H1 (cell line): ENCODE data around the gene WSCD2. TPM values are rescaled to one million over a fixed set of nuclear protein-coding genes. Genes with fewer than 3 reads are reported as not detected.

ENCODE experiments used
- FOSL1 ChIP-seq: IDR thresholded peaks from 2 replicates; pipeline ENCODE4 v1.6.1; 2011; ENCODE audit warnings: mild to moderate bottlenecking, low read depth, low read length, moderate library complexity; ENCODE audit not compliant: insufficient read depth
- RBBP5 ChIP-seq: IDR thresholded peaks from 2 replicates; pipeline ENCODE4 v1.7.1; 2012; ENCODE audit warnings: low read depth, mild to moderate bottlenecking, inconsistent platforms, low read length, moderate library complexity, borderline replicate concordance
- RNF2 ChIP-seq: fragments of 200-900, 300-1000 bp; sonication (generic); IDR thresholded peaks from 2 replicates; pipeline ENCODE4 v1.7.1; 2016; ENCODE audit warnings: borderline replicate concordance, low read depth, mild to moderate bottlenecking, antibody characterized with exemption, low read length; ENCODE audit not compliant: poor library complexity, severe bottlenecking; ENCODE audit errors: missing control alignments
- TCF12 ChIP-seq: IDR thresholded peaks from 2 replicates; pipeline ENCODE4 v1.6.1; 2011; ENCODE audit warnings: low read depth, mild to moderate bottlenecking, low read length
- YY1 ChIP-seq: IDR thresholded peaks from 2 replicates; pipeline ENCODE4 v1.6.1; 2011; ENCODE audit warnings: low read depth, mild to moderate bottlenecking, low read length
- polyA plus RNA-seq, 7 experiments: library from polyadenylated mRNA; depleted of rRNA in 3 of 7; stranded (reverse) in 5 of 7; unstranded in 2 of 7; fragments of >200 nt in 5 of 7; fragments of 200-250 nt in 2 of 7; gene quantifications; 1 replicate in 5 of 7; 2 replicates in 1 of 7; 4 replicates in 1 of 7; pipeline versions ENCODE4 v1.2.1 to v1.2.3, GENCODE V29; 2011 to 2013; ENCODE audit warnings: missing spikeins in 2 of 7, mixed read lengths in 2 of 7
- total RNA-seq: library from RNA; stranded (reverse); fragmentation: NEBNext Ultra II Directional; extraction: Animal tissue kit (Norgen Biotek cat#: 25700); gene quantifications from 2 replicates; pipeline ENCODE4 v1.2.1, GENCODE V29; 2021

Gene WSCD2
- total and polyA plus RNA-seq, 2 of the 8 experiments (the other 6 are each of a cell fraction or from before 2014, with no cell fraction given): 1.3 to 2.2 TPM

DNA sequence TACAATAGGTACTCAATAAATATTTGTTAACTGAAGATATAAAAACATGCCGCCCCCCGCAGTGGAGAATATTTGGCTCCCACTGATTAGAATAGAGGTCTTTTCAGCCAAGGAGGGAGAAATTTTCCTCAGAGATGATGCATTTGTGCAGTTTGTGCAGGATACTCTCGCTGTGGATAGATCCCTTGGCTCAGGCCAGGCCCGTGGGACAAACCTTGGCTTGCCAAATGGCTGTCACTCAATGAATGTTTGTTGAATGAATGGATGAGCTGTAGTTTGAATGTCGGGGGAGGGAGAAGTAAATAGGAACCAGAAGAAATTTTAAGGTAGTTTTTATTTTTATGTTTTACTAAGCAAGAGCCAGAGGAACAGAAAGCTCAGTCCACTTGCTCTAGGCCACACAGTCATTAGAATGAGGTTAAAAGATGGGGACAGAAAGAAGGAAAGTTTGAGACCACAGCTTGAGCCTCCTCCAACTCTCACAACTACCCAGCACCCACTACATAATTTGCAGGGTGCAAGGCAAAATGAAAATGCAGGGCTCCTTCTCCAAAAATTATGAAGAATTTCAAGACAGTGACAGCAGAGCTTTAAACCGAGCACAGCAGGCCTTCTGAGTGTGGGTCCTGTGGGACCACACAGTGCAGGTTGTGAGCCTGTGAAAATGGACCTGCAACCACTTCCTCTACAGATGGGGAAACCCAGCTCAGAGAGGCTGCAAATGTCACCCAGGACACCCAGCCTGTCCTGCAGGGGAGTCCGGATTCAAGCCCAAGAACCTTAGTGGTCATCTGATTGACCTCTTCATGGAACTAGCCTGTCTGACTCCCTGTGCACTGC is 51.4 kb downstream of the WSCD2 start (continued):
- TF ChIP-seq TCF12: no peak
- no peak for TF ChIP-seq FOSL1
- no peak for TF ChIP-seq RBBP5
- TF ChIP-seq YY1: no peak
- no peak for TF ChIP-seq RNF2
